ENCODE results near the gene WDFY1.

WDFY1 gene

DNA sequence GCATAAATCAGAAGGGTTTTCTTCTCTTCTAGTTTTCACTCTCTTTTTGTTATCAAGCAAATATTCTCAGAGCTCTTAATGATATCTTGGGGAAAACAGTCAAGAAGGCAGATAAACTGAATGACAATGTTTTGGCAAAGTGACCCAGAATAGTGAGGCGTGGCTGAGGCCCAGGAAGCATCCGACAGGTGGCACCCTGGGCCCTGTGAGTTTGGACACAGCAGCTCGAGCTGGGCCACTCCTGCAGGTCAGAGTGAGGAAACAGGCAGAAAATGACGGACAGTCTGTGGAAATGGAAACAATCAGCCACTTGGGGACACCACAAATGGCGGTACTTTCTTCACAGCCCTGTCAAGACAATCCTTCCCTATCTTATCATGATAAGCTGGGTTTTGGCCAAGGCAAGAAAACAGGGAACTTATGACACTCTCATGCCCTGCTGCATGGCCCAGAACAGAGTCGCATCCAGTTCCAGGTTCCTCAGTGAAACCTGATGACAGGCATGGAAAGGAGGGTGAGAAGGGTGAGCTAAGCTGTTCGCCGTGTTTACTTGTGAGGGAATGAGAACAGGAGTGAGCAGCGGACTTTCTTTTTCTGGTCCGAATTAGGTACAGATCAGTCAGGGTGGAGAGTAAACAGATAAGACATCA lies 44.2 kb upstream of the WDFY1 start:
- no peak for DNase-seq (ENCODE audit: low read depth)
- no peak overlapping the region for H3K4me3 ChIP-seq (ENCODE audit: low read depth, low read length)
- TF ChIP-seq, protein P1, sequence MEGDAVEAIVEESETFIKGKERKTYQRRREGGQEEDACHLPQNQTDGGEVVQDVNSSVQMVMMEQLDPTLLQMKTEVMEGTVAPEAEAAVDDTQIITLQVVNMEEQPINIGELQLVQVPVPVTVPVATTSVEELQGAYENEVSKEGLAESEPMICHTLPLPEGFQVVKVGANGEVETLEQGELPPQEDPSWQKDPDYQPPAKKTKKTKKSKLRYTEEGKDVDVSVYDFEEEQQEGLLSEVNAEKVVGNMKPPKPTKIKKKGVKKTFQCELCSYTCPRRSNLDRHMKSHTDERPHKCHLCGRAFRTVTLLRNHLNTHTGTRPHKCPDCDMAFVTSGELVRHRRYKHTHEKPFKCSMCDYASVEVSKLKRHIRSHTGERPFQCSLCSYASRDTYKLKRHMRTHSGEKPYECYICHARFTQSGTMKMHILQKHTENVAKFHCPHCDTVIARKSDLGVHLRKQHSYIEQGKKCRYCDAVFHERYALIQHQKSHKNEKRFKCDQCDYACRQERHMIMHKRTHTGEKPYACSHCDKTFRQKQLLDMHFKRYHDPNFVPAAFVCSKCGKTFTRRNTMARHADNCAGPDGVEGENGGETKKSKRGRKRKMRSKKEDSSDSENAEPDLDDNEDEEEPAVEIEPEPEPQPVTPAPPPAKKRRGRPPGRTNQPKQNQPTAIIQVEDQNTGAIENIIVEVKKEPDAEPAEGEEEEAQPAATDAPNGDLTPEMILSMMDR (IDR thresholded peaks at IDR 0.05; ENCODE audit: low read depth, low read length): no peak
- TF ChIP-seq MAX (IDR thresholded peaks at IDR 0.05; ENCODE audit: low read depth, low read length) (no peak), POLR2A (IDR thresholded peaks at IDR 0.05; ENCODE audit: extremely low read depth, insufficient read length) (no peak), MYC (IDR thresholded peaks at IDR 0.05; ENCODE audit: low read depth, low read length) (no peak)

GRCh38 chr2:223981241-223981640 lies 36.1 kb upstream of the WDFY1 start:
- no peak overlapping the region for H3K4me3 ChIP-seq (ENCODE audit: low read depth, low read length)
- TF ChIP-seq MAX (IDR thresholded peaks at IDR 0.05; ENCODE audit: low read depth, low read length) (no peak), POLR2A (IDR thresholded peaks at IDR 0.05; ENCODE audit: extremely low read depth, insufficient read length) (no peak), MYC (IDR thresholded peaks at IDR 0.05; ENCODE audit: low read depth, low read length) (no peak)
- TF ChIP-seq, protein P1 (IDR thresholded peaks at IDR 0.05; ENCODE audit: low read depth, low read length): no peak
- no peak for DNase-seq (ENCODE audit: low read depth)

DNA sequence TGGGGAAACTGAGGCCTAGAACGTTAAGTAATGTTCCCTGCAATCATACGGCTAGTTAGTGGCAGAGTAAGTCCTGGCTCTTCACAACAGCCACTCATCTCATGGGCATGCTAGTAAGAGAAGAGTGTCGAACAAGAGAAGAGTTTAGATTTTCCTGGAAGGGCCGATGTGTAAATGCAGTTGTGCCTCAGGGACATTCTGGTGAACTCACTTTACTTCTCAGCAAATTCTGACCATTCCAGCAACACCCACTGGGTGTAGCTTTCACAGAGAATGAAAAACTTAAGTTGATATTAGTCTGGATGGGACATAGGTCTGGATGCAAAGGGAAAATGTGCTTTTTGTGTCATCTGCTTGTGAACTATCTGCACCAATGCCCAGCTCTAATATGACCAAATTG lies 35.7 kb upstream of the WDFY1 start:
- DNase-seq (ENCODE audit: low read depth): no peak
- H3K4me3 ChIP-seq (ENCODE audit: low read depth, low read length): no peak overlapping the region
- no peak for TF ChIP-seq MYC (IDR thresholded peaks at IDR 0.05; ENCODE audit: low read depth, low read length)
- TF ChIP-seq, protein P1 (IDR thresholded peaks at IDR 0.05; ENCODE audit: low read depth, low read length): no peak
- no peak for TF ChIP-seq MAX (IDR thresholded peaks at IDR 0.05; ENCODE audit: low read depth, low read length)
- no peak for TF ChIP-seq POLR2A (IDR thresholded peaks at IDR 0.05; ENCODE audit: extremely low read depth, insufficient read length)

DNA sequence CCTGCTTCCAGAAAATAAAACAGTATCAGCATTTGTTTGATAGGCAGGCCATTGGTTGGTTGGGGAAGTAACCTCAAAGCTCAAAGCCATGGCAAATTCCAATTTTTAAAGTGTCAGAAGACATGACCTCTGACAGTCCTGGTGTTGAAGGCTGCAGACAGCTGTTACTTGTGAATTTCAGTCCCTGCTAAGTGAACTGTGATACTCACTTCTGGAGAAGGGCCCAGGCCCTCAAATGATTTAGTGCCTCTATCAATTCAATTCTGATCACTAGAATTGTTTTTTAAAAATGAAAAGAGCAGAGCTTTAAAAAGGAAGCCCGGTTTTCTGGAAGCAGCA lies 35.2 kb upstream of the WDFY1 start:
- TF ChIP-seq MAX (IDR thresholded peaks at IDR 0.05; ENCODE audit: low read depth, low read length): no peak
- no peak for TF ChIP-seq POLR2A (IDR thresholded peaks at IDR 0.05; ENCODE audit: extremely low read depth, insufficient read length)
- TF ChIP-seq MYC (IDR thresholded peaks at IDR 0.05; ENCODE audit: low read depth, low read length): no peak
- TF ChIP-seq, protein P1 (IDR thresholded peaks at IDR 0.05; ENCODE audit: low read depth, low read length): no peak
- no peak overlapping the region for H3K4me3 ChIP-seq (ENCODE audit: low read depth, low read length)

GRCh38 chr2:223979730-223980396 lies 34.7 kb upstream of the WDFY1 start:
- TF ChIP-seq MAX (IDR thresholded peaks at IDR 0.05; ENCODE audit: low read depth, low read length) (no peak), POLR2A (IDR thresholded peaks at IDR 0.05; ENCODE audit: extremely low read depth, insufficient read length) (no peak), MYC (IDR thresholded peaks at IDR 0.05; ENCODE audit: low read depth, low read length) (no peak)
- TF ChIP-seq, protein P1 (IDR thresholded peaks at IDR 0.05; ENCODE audit: low read depth, low read length): no peak
- no peak overlapping the region for H3K4me3 ChIP-seq (ENCODE audit: low read depth, low read length)
- DNase-seq (ENCODE audit: low read depth): no peak

More for the DNA sequence above, 35.2 kb upstream of the WDFY1 start:
- no peak for DNase-seq (ENCODE audit: low read depth)

Data from NB4 (cell line).